Right lobe of liver (tissue), 6 donors: ENCODE measurements around the gene VNN1. TPM values are rescaled to one million over a fixed set of nuclear protein-coding genes. Genes with fewer than 3 reads are reported as not detected.

ENCODE experiments used
- ATAC-seq, 4 donors: fragments of 200-7000 bp; cut with Tn5 transposase; one replicate each; pipeline ENCODE4 v1.9.1; 2020; ENCODE audit warnings: mild to moderate bottlenecking in 4 of 4, moderate library complexity in 4 of 4
- DNase-seq, 3 donors: peaks; one replicate each; pipeline ENCODE4 v3.0.0-alpha.2; 2020
- H3K27ac ChIP-seq, 3 donors: fragments of 200-600 bp; one replicate each; pipeline ENCODE4 v1.8.0; 2022
- H3K27me3 ChIP-seq, 2 donors: fragments of 200-600 bp; one replicate each; pipeline ENCODE4 v1.8.0; 2022
- H3K36me3 ChIP-seq, 4 donors: fragments of 200-600 bp; sonication (generic) in 1 of 4; one replicate each; pipeline versions ENCODE4 v1.5.1 to v1.8.0; 2017 to 2022; ENCODE audit warnings: control low read depth in 1 of 4
- H3K4me1 ChIP-seq, 4 donors: fragments of 200-600 bp; sonication (generic) in 1 of 4; one replicate each; pipeline versions ENCODE4 v1.5.1 to v1.8.0; 2017 to 2022; ENCODE audit warnings: control low read depth in 1 of 4
- H3K4me3 ChIP-seq, 3 donors: fragments of 200-600 bp; one replicate each; pipeline ENCODE4 v1.8.0; 2022
- H3K9me3 ChIP-seq, 4 donors: fragments of 200-600 bp; sonication (generic) in 1 of 4; one replicate each; pipeline versions ENCODE4 v1.5.1 to v1.8.0; 2017 to 2022; ENCODE audit warnings: control low read depth in 1 of 4
- CTCF ChIP-seq, 4 donors: fragments of 200-600 bp in 3 of 4; fragments of 450-650 bp in 1 of 4; IDR thresholded peaks; one replicate each; pipeline versions ENCODE4 v1.5.1 to v1.8.0; 2016 to 2022; ENCODE audit warnings: antibody characterized with exemption in 4 of 4, mild to moderate bottlenecking in 2 of 4
- POLR2A ChIP-seq: fragments of 450-650 bp; IDR thresholded peaks from one replicate; pipeline ENCODE4 v1.6.1; 2017; ENCODE audit warnings: antibody characterized with exemption, mild to moderate bottlenecking
- WGBS: methylation state at CpG from one replicate; pipeline ENCODE4 v1.1.6; 2018; ENCODE audit warnings: low coverage, low lambda C conversion rate; ENCODE audit not compliant: insufficient coverage; ENCODE audit errors: missing lambda C conversion rate; 5-methylcytosine and 5-hydroxymethylcytosine counted together
- intact Hi-C, 2 donors: fragments of 100-400 bp; cut with DNase I; formaldehyde crosslinking; loops; one replicate each; pipeline versions ENCODE4 v1.11.2 to v1.14.1; 2022
- total RNA-seq, 6 experiments: library from RNA; depleted of rRNA in 2 of 6; stranded (reverse); fragments of >200 nt in 2 of 6; fragmentation: NEBNext Ultra II Directional in 3 of 6; extraction: Animal tissue kit (Norgen Biotek cat#: 25700) in 3 of 6; gene quantifications; one replicate each; pipeline versions ENCODE4 v1.1.0 to v1.2.4, GENCODE V29; 2016 to 2023
- donor health status: DM: no; HTN: yes; CAD: no.
- donor health status: DM: no; HTN: no; CAD: no.
- donor health status: DM: no; HTN: no; CAD: no.
- donor health status: DM: no; HTN: yes; CAD: no.
- donor health status: DM: no; HTN: yes; CAD: no.

VNN1 gene
- total RNA-seq, 6 experiments from 2014 or later: 21.6 to 364 (median 96.0) TPM

- peak; percentile 38 to 74 (median 58) for ATAC-seq
- intact Hi-C loops: loop anchor here in 1 of 2 donors (10.0 kb wide), 1 partner anchor 100 kb away; no protein-coding TSS in a partner anchor
- Histone ChIP-seq H3K27ac (no peak overlapping the region), H3K9me3 (no peaks in the 10 kb centered on the region), H3K27me3 (no peaks in the 10 kb centered on the region), H3K4me3 (no peak overlapping the region), H3K4me1 (peaks cover 0 to 18% (median 6%) of the 10 kb centered on the region in 4 donors), H3K36me3 (no peaks in the 10 kb centered on the region)
- TF ChIP-seq CTCF (IDR thresholded peaks at IDR 0.05) (peak in 1 of 4 donors; percentile 8), POLR2A (no peak)
- no peak for DNase-seq
- WGBS: 67% methylated on average over 1 of the region's 3 CpGs
These were observed 38.9 kb downstream of the VNN1 start for GRCh38 chr6:132675002-132675401.

GRCh38 chr6:132673376-132674094 lies 40.3 kb downstream of the VNN1 start:
- 58% methylated on average over 10 of the region's 10 CpGs for WGBS
- peak in 1 of 4 donors; percentile 39 for ATAC-seq
- intact Hi-C loops: loop anchor here in 1 of 2 donors (10.0 kb wide), 1 partner anchor 101 kb away; no protein-coding TSS in a partner anchor

GRCh38 chr6:132671295-132671694 lies 42.6 kb downstream of the VNN1 start:
- ATAC-seq (peak; percentile 21 to 72 (median 62)), DNase-seq (no peak)
- peak overlapping the region in 1 of 3 donors; percentile 10 for H3K27ac ChIP-seq
- intact Hi-C loops: loop anchor here in 1 of 2 donors (10.0 kb wide), 1 partner anchor 104 kb away; no protein-coding TSS in a partner anchor
- H3K9me3 ChIP-seq: no peaks in the 10 kb centered on the region
- no peaks in the 10 kb centered on the region for H3K36me3 ChIP-seq
- no peak overlapping the region for H3K4me3 ChIP-seq
- peaks cover 0 to 21% (median 7%) of the 10 kb centered on the region in 4 donors for H3K4me1 ChIP-seq
- no peaks in the 10 kb centered on the region for H3K27me3 ChIP-seq
- TF ChIP-seq CTCF (IDR thresholded peaks at IDR 0.05) (no peak), POLR2A (no peak)
- 29% methylated on average over 1 of the region's 1 CpG for WGBS

More at GRCh38 chr6:132673376-132674094, 40.3 kb downstream of the VNN1 start:
- Histone ChIP-seq H3K4me3 (no peak overlapping the region), H3K4me1 (peaks cover 0 to 21% (median 7%) of the 10 kb centered on the region in 4 donors), H3K27me3 (no peaks in the 10 kb centered on the region), H3K9me3 (no peaks in the 10 kb centered on the region), H3K36me3 (no peaks in the 10 kb centered on the region), H3K27ac (no peak overlapping the region)
- TF ChIP-seq POLR2A: no peak
- TF ChIP-seq CTCF (IDR thresholded peaks at IDR 0.05): no peak
- DNase-seq: peak in 1 of 3 donors; percentile 24

GRCh38 chr6:132669690-132670291 lies 44.1 kb downstream of the VNN1 start:
- Histone ChIP-seq H3K4me3 (no peak overlapping the region), H3K4me1 (peaks cover 0 to 21% (median 7%) of the 10 kb centered on the region in 4 donors), H3K27me3 (no peaks in the 10 kb centered on the region), H3K27ac (peak overlapping the region in 1 of 3 donors; percentile 6), H3K9me3 (no peaks in the 10 kb centered on the region), H3K36me3 (no peaks in the 10 kb centered on the region)
- TF ChIP-seq POLR2A: no peak
- peak; percentile 44 to 61 (median 54) for TF ChIP-seq CTCF (IDR thresholded peaks at IDR 0.05)
- intact Hi-C loops: loop anchor here in 1 of 2 donors (10.0 kb wide), 1 partner anchor 105 kb away; no protein-coding TSS in a partner anchor
- DNase-seq (no peak), ATAC-seq (peak; percentile 85 to 94 (median 88))
- 0% methylated on average over 4 of the region's 4 CpGs for WGBS
